Raji (cell line): ENCODE results near the gene ARHGAP22.

Source experiments
- POLR2A ChIP-seq: IDR thresholded peaks from 2 replicates; pipeline ENCODE4 v1.6.1; 2011; ENCODE audit warnings: low read depth, low read length, control low read depth; ENCODE audit not compliant: insufficient read depth

Gene ARHGAP22

DNA sequence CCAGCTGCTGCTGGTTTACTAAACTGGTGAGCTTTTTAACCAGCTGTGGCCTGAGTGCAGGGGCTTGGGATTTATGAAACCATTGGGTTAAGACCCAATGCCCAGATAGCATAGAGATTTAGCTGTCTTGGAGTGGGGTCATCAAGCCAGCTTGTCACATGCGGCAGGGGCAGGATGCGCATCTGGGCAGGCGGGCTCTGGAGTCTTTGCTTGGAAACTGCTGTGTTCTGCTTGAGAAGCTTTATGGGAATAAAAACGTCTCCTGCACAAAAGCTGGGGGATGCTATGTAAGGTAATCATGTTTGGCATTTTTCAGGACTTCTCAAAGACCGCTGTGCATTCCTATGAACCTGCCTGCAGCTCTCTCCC lies 162.1 kb downstream of the ARHGAP22 start:
- no peak for TF ChIP-seq POLR2A

DNA sequence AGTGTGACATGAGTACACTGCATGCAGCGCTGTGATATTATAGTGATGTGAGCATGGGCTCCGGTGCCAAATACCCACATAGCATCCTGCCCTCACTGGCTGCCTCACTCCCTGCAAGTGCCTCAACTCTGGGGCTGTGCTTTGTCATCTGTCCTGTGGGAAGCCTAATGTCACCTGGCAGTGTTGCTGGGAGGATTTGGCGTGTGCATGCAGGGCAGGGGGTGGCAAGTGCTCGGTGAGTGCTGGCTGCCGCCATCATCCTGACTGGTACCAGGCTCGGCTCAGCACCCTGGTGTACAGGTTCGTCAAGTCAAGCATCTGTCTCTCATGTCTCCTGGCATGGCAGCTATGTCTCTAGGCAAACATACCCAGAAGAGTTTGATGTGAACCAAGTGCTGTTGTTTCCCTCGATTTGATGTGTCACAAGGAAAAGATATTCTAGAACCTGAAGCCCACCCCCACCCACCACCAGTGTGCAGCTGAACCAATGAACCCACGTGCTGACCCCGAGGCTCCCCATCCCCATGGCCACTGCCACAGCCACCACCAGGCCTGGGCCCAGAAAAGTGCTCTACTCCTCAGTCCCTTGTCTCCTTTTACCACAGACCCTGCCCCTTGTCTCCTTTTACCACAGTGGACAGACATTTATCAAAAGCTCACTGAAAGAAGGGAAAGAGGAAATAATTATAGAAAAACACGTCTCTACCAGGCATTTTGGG lies 162.6 kb downstream of the ARHGAP22 start:
- TF ChIP-seq POLR2A, result no peak

DNA sequence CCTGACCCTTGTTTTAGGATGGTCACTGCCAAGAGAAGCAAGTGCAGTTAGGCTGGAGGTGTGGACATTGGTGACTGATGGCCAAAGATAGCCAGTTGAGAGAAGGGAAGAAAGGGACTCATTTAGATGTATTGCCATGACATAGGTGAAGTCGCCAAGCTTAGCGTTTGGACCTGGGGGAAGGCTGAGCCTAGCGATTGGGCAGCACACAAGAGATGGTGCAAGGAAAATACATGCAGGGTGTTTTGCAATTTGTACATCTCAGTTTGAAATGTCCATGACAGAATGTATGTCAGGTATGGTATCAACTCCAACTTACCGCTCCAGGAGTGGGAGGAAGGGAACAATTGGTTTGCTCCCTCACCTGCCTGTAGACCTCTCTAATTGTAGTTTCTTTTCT lies 164.1 kb downstream of the ARHGAP22 start:
- TF ChIP-seq POLR2A, result no peak

DNA sequence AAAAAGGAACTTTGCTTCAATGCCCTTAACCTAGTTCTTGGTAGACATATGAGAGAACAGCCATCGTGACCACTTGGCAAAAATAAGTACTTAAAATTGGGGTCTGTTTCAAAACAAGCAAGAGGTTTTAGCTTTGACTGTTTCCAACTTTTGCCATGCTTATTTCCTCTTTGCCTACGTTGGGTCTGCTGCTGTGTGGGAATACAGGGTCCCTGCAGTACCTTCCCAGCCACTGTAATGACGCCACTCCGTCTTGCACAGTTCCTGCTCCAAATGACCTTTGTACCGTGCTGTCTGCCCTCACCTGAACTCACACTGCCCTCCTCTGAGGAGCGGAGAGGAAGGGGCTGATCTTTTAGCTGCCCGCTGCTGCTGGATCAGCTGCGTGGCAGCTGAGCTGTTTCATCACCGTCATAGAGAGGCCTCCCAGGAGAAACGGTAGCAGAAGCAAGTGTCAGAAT lies 165.3 kb downstream of the ARHGAP22 start:
- no peak for TF ChIP-seq POLR2A

DNA sequence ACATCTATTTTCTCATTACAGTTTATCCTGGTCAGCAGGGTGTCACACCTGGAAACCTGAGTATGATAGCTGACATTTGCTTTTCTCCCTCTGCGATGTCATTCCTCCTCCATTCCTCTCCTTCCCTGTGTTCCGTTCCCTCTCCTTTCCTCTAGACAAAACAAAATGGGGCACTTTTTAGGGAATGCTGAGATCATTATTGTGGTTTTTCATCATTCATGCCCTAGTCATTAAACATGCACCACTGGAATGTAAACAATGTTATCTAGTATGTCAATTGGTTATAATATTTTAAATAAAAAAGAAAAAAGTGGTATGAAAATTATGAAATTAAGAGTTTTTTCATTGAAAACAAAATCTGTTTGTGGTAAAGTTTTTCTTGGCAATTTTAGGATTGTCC lies 165.8 kb downstream of the ARHGAP22 start:
- no peak for TF ChIP-seq POLR2A

GRCh38 chr10:48437546-48437945 lies 167.3 kb downstream of the ARHGAP22 start:
- no peak for TF ChIP-seq POLR2A

DNA sequence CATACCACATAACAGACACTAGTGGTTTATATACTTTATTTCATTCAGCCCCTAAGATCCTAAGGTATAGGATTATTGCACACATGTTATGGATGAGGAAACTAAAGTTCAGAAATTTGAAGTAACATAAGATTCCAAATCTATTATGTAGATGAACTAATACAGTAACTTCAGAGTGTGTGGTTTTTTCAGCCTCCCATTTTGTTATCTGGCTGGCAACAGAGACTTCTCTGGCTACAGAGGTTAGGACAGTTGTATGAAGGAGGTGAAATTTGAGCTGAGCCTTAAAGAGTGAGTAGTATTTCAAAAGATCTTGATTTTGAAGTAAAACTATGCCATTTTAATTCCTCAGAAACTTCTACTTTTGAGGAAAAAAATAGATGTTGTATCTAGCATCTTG lies 173.0 kb downstream of the ARHGAP22 start:
- no peak for TF ChIP-seq POLR2A

DNA sequence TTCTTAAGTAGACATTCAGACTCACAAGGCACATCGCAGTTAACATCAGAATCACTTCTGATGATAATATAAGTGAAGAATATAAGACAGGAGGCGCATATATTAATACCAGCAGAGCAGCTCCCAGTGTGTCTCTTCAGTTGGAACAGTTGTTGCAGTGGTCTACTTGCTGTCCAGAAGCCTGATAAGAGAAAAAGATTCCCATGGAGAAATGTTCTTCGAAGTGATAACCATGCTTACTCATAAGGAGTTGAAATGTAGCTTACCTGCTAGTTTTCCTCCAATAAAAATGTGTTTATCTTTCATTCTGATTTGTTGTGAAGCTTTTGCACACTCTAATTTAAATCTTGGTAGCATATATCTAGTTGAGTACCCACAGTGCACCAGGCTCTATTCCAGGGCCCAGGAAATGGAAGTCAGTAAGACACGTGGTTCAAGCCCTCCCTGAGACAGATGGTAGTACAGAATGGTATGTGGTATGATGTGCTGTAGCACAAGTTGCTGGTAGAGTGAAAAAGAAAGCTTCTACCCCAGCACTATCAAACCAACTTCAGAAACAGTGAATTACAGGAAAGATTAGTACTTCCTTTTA lies 174.4 kb downstream of the ARHGAP22 start:
- TF ChIP-seq POLR2A, result no peak

DNA sequence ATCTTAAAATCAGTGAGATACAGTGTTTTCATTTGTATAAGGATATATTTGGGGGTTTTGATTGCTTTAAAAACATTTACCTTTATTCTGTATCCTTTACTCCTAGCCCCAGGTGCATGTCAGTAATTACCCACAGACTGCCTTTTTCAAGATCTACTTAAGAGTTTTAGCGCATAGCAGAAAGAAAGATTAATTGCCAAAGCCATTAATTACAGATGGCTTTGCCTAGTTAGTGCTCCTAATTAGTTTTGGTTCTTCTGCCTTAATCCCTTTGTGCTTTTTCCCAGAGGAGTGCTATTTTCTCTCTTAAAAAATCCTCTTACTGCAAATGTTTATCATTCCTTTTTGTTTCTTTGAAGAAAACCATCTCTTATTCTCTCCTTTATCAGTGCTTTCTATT lies 175.6 kb downstream of the ARHGAP22 start:
- no peak for TF ChIP-seq POLR2A

- no peak for TF ChIP-seq POLR2A
Observed at GRCh38 chr10:48428896-48429295, 176.0 kb downstream of the ARHGAP22 start.

- no peak for TF ChIP-seq POLR2A
Observed at GRCh38 chr10:48423884-48424283, 181.0 kb downstream of the ARHGAP22 start.

DNA sequence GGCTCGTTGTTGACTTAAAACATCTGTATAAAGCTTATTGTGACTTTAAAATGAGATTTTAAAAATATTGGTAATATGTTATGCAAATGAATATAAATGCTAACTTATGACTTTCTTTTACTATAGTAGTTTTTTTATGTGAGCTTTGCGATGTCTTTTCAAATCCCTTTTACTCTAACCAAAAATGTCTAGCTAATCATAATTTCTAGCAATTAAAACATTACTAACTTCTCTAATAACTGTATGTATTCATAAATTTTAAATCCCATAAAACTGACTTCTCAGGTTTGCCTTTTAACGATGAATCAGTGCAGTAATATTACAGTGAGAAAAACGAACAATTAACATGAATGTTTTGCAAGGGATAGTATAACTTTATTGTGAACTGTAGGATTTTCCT lies 185.2 kb downstream of the ARHGAP22 start:
- no peak for TF ChIP-seq POLR2A

DNA sequence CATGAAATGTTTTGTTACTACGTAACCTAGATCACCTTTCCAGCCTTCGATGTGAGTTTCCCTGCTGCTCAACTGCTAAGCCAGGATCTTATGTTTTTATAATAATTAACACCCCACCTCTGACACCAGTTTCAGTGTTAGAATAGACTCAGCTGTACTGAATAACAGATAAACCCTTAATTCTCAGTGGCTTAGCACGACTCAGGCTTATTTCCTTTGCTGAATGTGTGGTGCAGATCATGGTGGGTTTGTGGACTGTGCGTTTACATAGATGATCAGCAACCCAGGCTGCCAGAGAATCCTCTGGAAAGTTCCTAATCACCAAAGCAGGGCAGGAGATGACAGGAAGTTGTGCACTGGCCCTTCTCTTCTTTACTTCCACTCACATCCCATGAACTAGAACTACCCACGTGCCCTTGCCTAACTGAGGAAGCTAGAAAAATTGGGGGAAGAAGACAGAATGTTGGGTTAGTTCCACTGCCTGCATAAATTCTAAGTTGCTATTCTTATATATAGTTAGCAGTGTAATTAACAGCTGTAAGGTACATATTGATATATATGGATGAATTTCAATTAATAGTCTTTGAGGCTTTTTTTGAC lies 186.6 kb downstream of the ARHGAP22 start:
- TF ChIP-seq POLR2A, result no peak

GRCh38 chr10:48417374-48417773 lies 187.5 kb downstream of the ARHGAP22 start:
- no peak for TF ChIP-seq POLR2A

DNA sequence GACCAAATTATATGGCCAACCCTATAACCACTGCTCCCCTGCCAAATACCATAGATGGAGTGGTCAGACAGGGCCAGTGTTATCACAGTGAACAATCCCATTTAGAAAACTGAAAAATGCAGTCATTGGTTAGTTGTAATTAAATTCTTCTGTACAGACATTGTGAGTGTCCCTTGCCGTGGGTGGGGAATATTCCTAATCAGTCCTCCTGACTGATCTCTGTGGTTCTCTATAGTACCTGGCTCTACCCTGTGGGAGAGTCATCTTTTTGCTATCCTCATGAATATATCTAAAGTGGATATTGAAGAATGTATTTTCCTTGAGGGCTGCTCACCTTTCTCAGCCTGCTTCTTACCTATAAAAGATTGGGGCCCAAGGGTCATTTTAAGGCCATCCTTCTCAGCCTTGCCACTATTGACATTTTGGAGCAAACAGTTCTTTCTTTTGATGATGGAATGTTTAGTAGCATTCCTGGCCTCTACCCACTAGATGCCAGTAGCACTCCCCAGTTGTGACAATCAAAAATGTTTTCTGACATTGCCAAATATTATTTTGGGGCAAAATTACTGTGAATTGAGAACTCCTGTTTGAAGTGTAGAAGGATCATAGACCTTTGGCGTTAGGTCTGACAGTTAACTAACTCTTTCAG lies 188.2 kb downstream of the ARHGAP22 start:
- TF ChIP-seq POLR2A, result no peak

DNA sequence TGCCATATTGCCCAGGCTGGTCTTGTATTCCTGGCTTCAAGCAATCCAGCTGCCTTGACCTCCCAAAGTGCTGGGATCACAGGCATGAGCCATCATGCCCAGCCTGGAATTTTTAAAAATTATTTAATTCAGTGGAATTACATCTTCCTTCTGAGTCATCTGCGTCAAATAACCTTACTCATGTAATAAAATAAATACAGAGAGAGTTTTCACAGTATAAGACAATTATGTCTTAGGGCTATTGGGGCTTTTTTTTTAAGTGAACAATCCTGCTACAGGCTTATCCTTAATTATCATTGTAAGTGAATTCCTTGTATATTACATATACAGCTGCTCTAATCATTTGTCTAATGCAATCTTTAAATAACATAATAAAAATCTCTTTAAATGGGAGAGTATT lies 190.1 kb downstream of the ARHGAP22 start:
- no peak for TF ChIP-seq POLR2A
